Body of pancreas (tissue), 4 donors: Measurements from ENCODE around the gene PDLIM3. TPM values are rescaled to one million over a fixed set of nuclear protein-coding genes. Genes with fewer than 3 reads are reported as not detected.

ENCODE experiments used
- ATAC-seq: fragments of 150-250 bp; one replicate; pipeline ENCODE4 v1.9.1; 2016
- DNase-seq, 4 donors: peaks; one replicate each; pipeline ENCODE4 v3.0.0-alpha.2; 2019
- H3K27ac ChIP-seq, 4 donors: fragments of 200-600 bp; sonication (generic); 1 replicate in 3 of 4; 2 replicates in 1 of 4; pipeline versions ENCODE4 v1.5.1 to v1.6.1; 2016 to 2019; ENCODE audit warnings: mild to moderate bottlenecking in 1 of 4, mixed read lengths in 1 of 4, moderate library complexity in 1 of 4
- H3K27me3 ChIP-seq, 2 donors: fragments of 200-600 bp; sonication (generic); one replicate each; pipeline ENCODE4 v1.6.0; 2016; ENCODE audit warnings: mild to moderate bottlenecking in 1 of 2
- H3K36me3 ChIP-seq, 2 donors: fragments of 200-600 bp; sonication (generic); replicated peaks in 1 of 2; 2 replicates each; pipeline ENCODE4 v1.5.1; 2016; ENCODE audit warnings: low read depth in 2 of 2; ENCODE audit not compliant: insufficient read depth in 1 of 2
- H3K4me1 ChIP-seq: fragments of 200-600 bp; sonication (generic); one replicate; pipeline ENCODE4 v1.6.0; 2016
- H3K4me3 ChIP-seq, 2 donors: fragments of 200-600 bp; sonication (generic); 1 replicate in 1 of 2; 2 replicates in 1 of 2; pipeline ENCODE4 v1.5.1; 2016 to 2019
- H3K9me3 ChIP-seq, 3 donors: fragments of 200-600 bp; sonication (generic); 1 replicate in 2 of 3; 2 replicates in 1 of 3; pipeline ENCODE4 v1.5.1; 2016
- CTCF ChIP-seq, 7 experiments: fragments of 450-650 bp in 4 of 7; fragments of 200-600 bp in 3 of 7; sonication (generic) in 3 of 7; IDR thresholded peaks; one replicate each; pipeline ENCODE4 v1.5.1; 2016 to 2019; ENCODE audit warnings: antibody characterized with exemption in 7 of 7
- POLR2A ChIP-seq, 3 donors: fragments of 450-650 bp; IDR thresholded peaks; one replicate each; pipeline ENCODE4 v1.6.1; 2016; ENCODE audit warnings: antibody characterized with exemption in 3 of 3, mild to moderate bottlenecking in 2 of 3
- WGBS, 2 donors: methylation state at CpG; one replicate each; pipeline ENCODE4 v1.1.5; 2017; 5-methylcytosine and 5-hydroxymethylcytosine counted together
- intact Hi-C: fragments of 100-400 bp; cut with DNase I; formaldehyde crosslinking; loops from one replicate; pipeline ENCODE4 v1.15.1; 2023
- total RNA-seq, 2 donors: library from RNA; depleted of rRNA; stranded (reverse); fragments of >200 nt; gene quantifications; one replicate each; pipeline ENCODE4 v1.1.0, GENCODE V29; 2016

The PDLIM3 gene
- total RNA-seq, 2 donors from 2014 or later: 22.1 to 40.2 TPM

- intact Hi-C loops: no loop called here
- no peak for TF ChIP-seq POLR2A (IDR thresholded peaks at IDR 0.05)
- no peak for TF ChIP-seq CTCF (IDR thresholded peaks at IDR 0.05)
- H3K27ac ChIP-seq: peak overlapping the region in 1 of 4 donors; percentile 26
- H3K4me3 ChIP-seq: no peak overlapping the region
- H3K36me3 ChIP-seq: no peaks in the 10 kb centered on the region
- peaks cover 22% of the 10 kb centered on the region for H3K4me1 ChIP-seq
- no peaks in the 10 kb centered on the region for H3K27me3 ChIP-seq
- ATAC-seq (peak; percentile 66), DNase-seq (peak; percentile 34 to 73 (median 46))
- 22 to 25% methylated on average over 5 of the region's 5 CpGs for WGBS, 2 donors
- no peaks in the 10 kb centered on the region for H3K9me3 ChIP-seq
These were observed 24.5 kb downstream of the PDLIM3 start for GRCh38 chr4:185510806-185511205.

- ATAC-seq: peak; percentile 74
- WGBS, 2 donors: 47 to 56% methylated on average over 4 of the region's 4 CpGs
- peak overlapping the region in 1 of 4 donors; percentile 36 for H3K27ac ChIP-seq
These were observed 27.1 kb downstream of the PDLIM3 start for GRCh38 chr4:185508181-185508580.

GRCh38 chr4:185506422-185506821, 28.9 kb downstream of the PDLIM3 start:
- DNase-seq (no peak), ATAC-seq (no peak)
- Histone ChIP-seq H3K4me3 (no peak overlapping the region), H3K27ac (no peak overlapping the region), H3K9me3 (no peaks in the 10 kb centered on the region), H3K4me1 (peaks cover 11% of the 10 kb centered on the region), H3K27me3 (no peaks in the 10 kb centered on the region), H3K36me3 (no peaks in the 10 kb centered on the region)
- 91 to 93% methylated on average over 20 of the region's 20 CpGs for WGBS, 2 donors
- TF ChIP-seq POLR2A (IDR thresholded peaks at IDR 0.05): no peak
- no peak for TF ChIP-seq CTCF (IDR thresholded peaks at IDR 0.05)
- intact Hi-C loops: no loop called here

More at GRCh38 chr4:185508181-185508580, 27.1 kb downstream of the PDLIM3 start:
- TF ChIP-seq POLR2A (IDR thresholded peaks at IDR 0.05) (no peak), CTCF (IDR thresholded peaks at IDR 0.05) (no peak)
- no peaks in the 10 kb centered on the region for H3K36me3 ChIP-seq
- H3K4me3 ChIP-seq: no peak overlapping the region
- H3K9me3 ChIP-seq: no peaks in the 10 kb centered on the region
- no peaks in the 10 kb centered on the region for H3K27me3 ChIP-seq
- intact Hi-C loops: no loop called here
- DNase-seq: peak in 1 of 4 donors; percentile 13
- peaks cover 12% of the 10 kb centered on the region for H3K4me1 ChIP-seq

- Histone ChIP-seq H3K27ac (no peak overlapping the region), H3K4me3 (no peak overlapping the region), H3K9me3 (no peaks in the 10 kb centered on the region), H3K27me3 (no peaks in the 10 kb centered on the region), H3K4me1 (no peaks in the 10 kb centered on the region), H3K36me3 (no peaks in the 10 kb centered on the region)
- intact Hi-C loops: no loop called here
- DNase-seq: peak; percentile 29 to 44 (median 32)
- WGBS, 2 donors: 83 to 85% methylated on average over 21 of the region's 21 CpGs
- TF ChIP-seq CTCF (IDR thresholded peaks at IDR 0.05): no peak
- TF ChIP-seq POLR2A (IDR thresholded peaks at IDR 0.05): no peak
- peak; percentile 59 for ATAC-seq
These were observed 30.9 kb downstream of the PDLIM3 start for GRCh38 chr4:185504098-185505047.
